MM.1S (cell line): ENCODE measurements around the gene FYN.

Source experiments
- CTCF ChIP-seq: fragments of 300-600 bp; sonication (generic); IDR thresholded peaks from 2 replicates; pipeline ENCODE4 v1.5.1; 2016; ENCODE audit warnings: antibody characterized with exemption, low read length, mixed read lengths
- EZH2 ChIP-seq: fragments of 300-600 bp; sonication (generic); optimal IDR thresholded peaks from 2 replicates; pipeline ENCODE3; 2017; ENCODE audit warnings: low read depth, mild to moderate bottlenecking, antibody characterized with exemption, low read length, mixed read lengths
- EZH2phosphoT487 ChIP-seq: fragments of 300-600 bp; sonication (generic); IDR thresholded peaks from 2 replicates; pipeline ENCODE4 v1.6.1; 2018; ENCODE audit warnings: antibody characterized with exemption, low read length

GRCh38 chr6:111846066-111846465 lies 27.2 kb downstream of the FYN start:
- TF ChIP-seq EZH2 (no peak), CTCF (no peak), EZH2phosphoT487 (no peak)
